Neural progenitor cell (in vitro differentiated cells): ENCODE results near the gene CD300A. TPM values are rescaled to one million over a fixed set of nuclear protein-coding genes. Genes with fewer than 3 reads are reported as not detected.

Source experiments
- DNase-seq: peaks from one replicate; pipeline ENCODE4 v3.0.0-alpha.2; 2016; ENCODE audit warnings: low spot score
- H2AFZ ChIP-seq: fragments of 200-600 bp; sonication (generic); replicated peaks from 2 replicates; pipeline ENCODE4 v1.6.1; 2016; ENCODE audit warnings: antibody characterized with exemption
- H3F3A ChIP-seq: fragments of 200-600 bp; sonication (generic); 2 replicates; pipeline ENCODE4 v1.6.1; 2016; ENCODE audit warnings: antibody characterized with exemption, low read depth
- H3K27ac ChIP-seq: fragments of 200-600 bp; sonication (generic); 2 replicates; pipeline ENCODE4 v1.5.1; 2016; ENCODE audit warnings: mild to moderate bottlenecking
- H3K27me3 ChIP-seq: fragments of 200-600 bp; sonication (generic); 2 replicates; pipeline ENCODE4 v1.6.1; 2016; ENCODE audit warnings: mild to moderate bottlenecking, moderate library complexity
- H3K36me3 ChIP-seq: fragments of 200-600 bp; sonication (generic); 2 replicates; pipeline ENCODE4 v1.5.1; 2016
- H3K4me1 ChIP-seq: fragments of 200-600 bp; sonication (generic); 2 replicates; pipeline ENCODE4 v1.6.1; 2016; ENCODE audit warnings: mixed run types
- H3K4me2 ChIP-seq: fragments of 200-600 bp; sonication (generic); 2 replicates; pipeline ENCODE4 v1.6.1; 2016
- H3K4me3 ChIP-seq: fragments of 200-600 bp; sonication (generic); 2 replicates; pipeline ENCODE4 v1.5.1; 2016
- H3K79me2 ChIP-seq: fragments of 200-600 bp; sonication (generic); 2 replicates; pipeline ENCODE4 v1.6.1; 2016; ENCODE audit warnings: low read depth
- H3K9ac ChIP-seq: fragments of 200-600 bp; sonication (generic); 2 replicates; pipeline ENCODE4 v1.6.1; 2016
- H3K9me3 ChIP-seq: fragments of 200-600 bp; sonication (generic); 2 replicates; pipeline ENCODE4 v1.5.1; 2016; ENCODE audit warnings: low read depth
- H4K20me1 ChIP-seq: fragments of 200-600 bp; sonication (generic); 2 replicates; pipeline ENCODE4 v1.6.1; 2016; ENCODE audit warnings: low read depth
- H3K27ac Mint-ChIP-seq: 3 replicates; pipeline ENCODE4 v1.8.0; 2021; ENCODE audit warnings: mixed read lengths
- H3K27me3 Mint-ChIP-seq: 2 replicates; pipeline ENCODE4 v1.8.0; 2022; ENCODE audit warnings: low read depth, mild to moderate bottlenecking, inconsistent platforms, moderate library complexity, mixed read lengths; ENCODE audit not compliant: insufficient read depth
- H3K36me3 Mint-ChIP-seq: 3 replicates; pipeline ENCODE4 v1.8.0; 2021; ENCODE audit warnings: mixed read lengths
- H3K4me1 Mint-ChIP-seq: 3 replicates; pipeline ENCODE4 v1.8.0; 2021; ENCODE audit warnings: mixed read lengths
- H3K4me3 Mint-ChIP-seq: 3 replicates; pipeline ENCODE4 v1.8.0; 2021; ENCODE audit warnings: mild to moderate bottlenecking, moderate library complexity, mixed read lengths
- H3K9me3 Mint-ChIP-seq: 3 replicates; pipeline ENCODE4 v1.8.0; 2020; ENCODE audit warnings: mixed read lengths
- EZH2 ChIP-seq: fragments of 200-600 bp; sonication (generic); IDR thresholded peaks from 2 replicates; pipeline ENCODE4 v1.6.1; 2017; ENCODE audit warnings: antibody characterized with exemption, mild to moderate bottlenecking, moderate library complexity
- EZH2phosphoT487 ChIP-seq: fragments of 200-600 bp; sonication (generic); IDR thresholded peaks from 2 replicates; pipeline ENCODE4 v1.6.1; 2017; ENCODE audit warnings: antibody characterized with exemption
- total RNA-seq: library from RNA; depleted of rRNA; stranded (reverse); fragments of >200 nt; gene quantifications from 2 replicates; pipeline ENCODE4 v1.2.3, GENCODE V29; 2015; ENCODE audit warnings: low replicate concordance
- TF ChIP-seq, protein P1 (sequence below): fragments of 200-600 bp; sonication (generic); IDR thresholded peaks from 2 replicates; pipeline ENCODE4 v1.5.1; 2017; ENCODE audit warnings: antibody characterized with exemption, mild to moderate bottlenecking

Gene CD300A
- total RNA-seq, 1 donor from 2014 or later, result not detected

DNA sequence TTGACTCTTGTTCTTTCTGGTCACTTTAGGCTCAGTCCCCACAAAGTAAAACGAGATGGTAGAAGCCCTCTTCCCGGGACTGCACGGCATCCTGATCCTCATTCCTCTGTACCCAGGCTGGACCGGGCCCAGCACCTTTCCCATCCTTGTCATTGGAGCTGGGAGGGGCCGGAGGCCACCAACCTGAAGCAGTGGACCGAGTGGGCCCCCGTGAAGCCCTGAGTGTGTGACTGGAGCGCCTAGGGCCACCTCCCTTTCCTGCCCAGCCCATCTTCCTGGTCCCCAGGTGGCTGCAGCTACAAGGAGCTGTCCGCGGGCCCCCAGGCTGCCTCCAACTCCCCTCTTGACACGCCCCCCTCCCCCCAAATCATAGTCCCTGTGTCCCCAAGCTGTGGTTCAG lies 17.1 kb upstream of the CD300A start:
- H3K27ac Mint-ChIP-seq, result no peak overlapping the region
- peaks cover 14% of the 10 kb centered on the region for H3K4me1 ChIP-seq
- no peak overlapping the region for H3K4me3 Mint-ChIP-seq
- H3K36me3 Mint-ChIP-seq, result no peaks in the 10 kb centered on the region
- no peak for DNase-seq
- peaks cover 26% of the 10 kb centered on the region for H3K27me3 ChIP-seq
- peaks cover 12% of the 10 kb centered on the region for H4K20me1 ChIP-seq
- H3K36me3 ChIP-seq, result no peaks in the 10 kb centered on the region
- H3K4me2 ChIP-seq, result no peak overlapping the region
- peaks cover 21% of the 10 kb centered on the region for H3F3A ChIP-seq
- no peak overlapping the region for H3K27ac ChIP-seq
- peaks cover 24% of the 10 kb centered on the region for H3K27me3 Mint-ChIP-seq
- TF ChIP-seq, protein P1, sequence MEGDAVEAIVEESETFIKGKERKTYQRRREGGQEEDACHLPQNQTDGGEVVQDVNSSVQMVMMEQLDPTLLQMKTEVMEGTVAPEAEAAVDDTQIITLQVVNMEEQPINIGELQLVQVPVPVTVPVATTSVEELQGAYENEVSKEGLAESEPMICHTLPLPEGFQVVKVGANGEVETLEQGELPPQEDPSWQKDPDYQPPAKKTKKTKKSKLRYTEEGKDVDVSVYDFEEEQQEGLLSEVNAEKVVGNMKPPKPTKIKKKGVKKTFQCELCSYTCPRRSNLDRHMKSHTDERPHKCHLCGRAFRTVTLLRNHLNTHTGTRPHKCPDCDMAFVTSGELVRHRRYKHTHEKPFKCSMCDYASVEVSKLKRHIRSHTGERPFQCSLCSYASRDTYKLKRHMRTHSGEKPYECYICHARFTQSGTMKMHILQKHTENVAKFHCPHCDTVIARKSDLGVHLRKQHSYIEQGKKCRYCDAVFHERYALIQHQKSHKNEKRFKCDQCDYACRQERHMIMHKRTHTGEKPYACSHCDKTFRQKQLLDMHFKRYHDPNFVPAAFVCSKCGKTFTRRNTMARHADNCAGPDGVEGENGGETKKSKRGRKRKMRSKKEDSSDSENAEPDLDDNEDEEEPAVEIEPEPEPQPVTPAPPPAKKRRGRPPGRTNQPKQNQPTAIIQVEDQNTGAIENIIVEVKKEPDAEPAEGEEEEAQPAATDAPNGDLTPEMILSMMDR, result no peak
- TF ChIP-seq EZH2phosphoT487 (no peak), EZH2 (no peak)
- no peaks in the 10 kb centered on the region for H3K79me2 ChIP-seq
- H3K4me1 Mint-ChIP-seq, result peaks cover 41% of the 10 kb centered on the region
- no peak overlapping the region for H2AFZ ChIP-seq
- no peaks in the 10 kb centered on the region for H3K9me3 Mint-ChIP-seq
- no peak overlapping the region for H3K9ac ChIP-seq
- H3K9me3 ChIP-seq, result no peaks in the 10 kb centered on the region
- H3K4me3 ChIP-seq, result no peak overlapping the region

DNA sequence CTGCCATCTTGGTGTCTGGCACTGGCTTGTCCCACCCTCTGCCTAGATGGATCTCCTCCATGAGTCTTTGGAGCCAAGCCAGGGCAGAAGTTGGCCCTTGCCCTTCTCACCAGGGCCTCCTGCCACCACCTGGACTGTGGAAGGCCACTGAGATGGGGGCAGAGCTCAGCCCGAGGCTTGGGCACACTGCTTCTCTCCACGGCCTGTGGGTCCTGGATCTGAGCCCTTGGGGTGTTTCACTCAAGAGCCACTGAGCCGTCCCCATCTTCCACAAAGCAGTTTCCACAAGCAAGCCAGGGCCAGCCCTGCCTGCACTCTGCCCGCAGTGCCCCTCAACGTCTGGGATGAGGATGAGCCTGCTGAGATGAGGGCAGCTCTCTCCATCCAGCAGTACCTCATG lies 16.7 kb upstream of the CD300A start:
- Histone ChIP-seq H3F3A (peaks cover 25% of the 10 kb centered on the region), H3K36me3 (no peaks in the 10 kb centered on the region), H3K9me3 (no peaks in the 10 kb centered on the region), H3K9ac (no peak overlapping the region), H3K4me1 (peaks cover 16% of the 10 kb centered on the region), H3K79me2 (no peaks in the 10 kb centered on the region), H3K4me2 (no peak overlapping the region), H3K27ac (no peak overlapping the region), H2AFZ (no peak overlapping the region), H3K27me3 (peaks cover 26% of the 10 kb centered on the region), H3K4me3 (no peak overlapping the region), H4K20me1 (peaks cover 12% of the 10 kb centered on the region)
- no peak overlapping the region for H3K27ac Mint-ChIP-seq
- H3K4me1 Mint-ChIP-seq, result peaks cover 41% of the 10 kb centered on the region
- H3K27me3 Mint-ChIP-seq, result peaks cover 24% of the 10 kb centered on the region
- no peak for DNase-seq
- H3K4me3 Mint-ChIP-seq, result no peak overlapping the region
- no peaks in the 10 kb centered on the region for H3K9me3 Mint-ChIP-seq
- H3K36me3 Mint-ChIP-seq, result no peaks in the 10 kb centered on the region
- TF ChIP-seq, protein P1, result no peak
- TF ChIP-seq EZH2phosphoT487, result no peak
- no peak for TF ChIP-seq EZH2

DNA sequence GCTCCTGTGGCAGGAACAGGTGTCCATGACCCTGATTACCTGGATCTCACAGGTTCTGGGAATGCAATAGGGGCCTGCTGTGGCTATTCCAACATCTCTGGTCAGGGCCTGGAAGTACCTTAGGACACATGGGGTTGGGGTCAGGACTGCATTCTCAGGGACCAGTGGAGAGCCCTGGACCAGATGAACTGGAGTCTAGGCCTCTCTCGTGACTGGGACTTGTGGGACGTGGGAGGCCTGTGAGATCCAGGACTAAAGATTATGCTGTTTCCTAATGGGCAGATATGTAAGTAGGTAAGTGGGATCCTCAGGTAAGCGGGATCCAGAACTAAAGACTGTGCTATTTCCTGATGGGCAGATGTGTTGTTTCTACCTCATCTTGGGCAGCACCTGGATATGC lies 16.2 kb upstream of the CD300A start:
- H3K27me3 Mint-ChIP-seq, result peaks cover 28% of the 10 kb centered on the region
- Histone ChIP-seq H2AFZ (no peak overlapping the region), H3K9ac (no peak overlapping the region), H3K27ac (no peak overlapping the region), H3K9me3 (no peaks in the 10 kb centered on the region), H3K36me3 (no peaks in the 10 kb centered on the region), H3K27me3 (peaks cover 26% of the 10 kb centered on the region), H3K4me2 (no peak overlapping the region), H3K79me2 (no peaks in the 10 kb centered on the region), H3K4me1 (peaks cover 21% of the 10 kb centered on the region), H3F3A (peaks cover 29% of the 10 kb centered on the region), H4K20me1 (peaks cover 11% of the 10 kb centered on the region), H3K4me3 (no peak overlapping the region)
- no peak for DNase-seq
- no peaks in the 10 kb centered on the region for H3K9me3 Mint-ChIP-seq
- H3K36me3 Mint-ChIP-seq, result no peaks in the 10 kb centered on the region
- TF ChIP-seq, protein P1, result no peak
- no peak for TF ChIP-seq EZH2phosphoT487
- TF ChIP-seq EZH2, result no peak
- H3K4me1 Mint-ChIP-seq, result peaks cover 42% of the 10 kb centered on the region
- H3K4me3 Mint-ChIP-seq, result no peak overlapping the region
- H3K27ac Mint-ChIP-seq, result no peak overlapping the region
